DMS53 treated with DMSO at 0.1 percent for 48 hours (cell line): Measurements from ENCODE around the gene MIOS.

Experiments
- DNase-seq: peaks from one replicate; lab custom pipeline; 2025; ENCODE audit not compliant: unreplicated experiment; lab: John Stamatoyannopoulos, UW

Gene MIOS

DNA sequence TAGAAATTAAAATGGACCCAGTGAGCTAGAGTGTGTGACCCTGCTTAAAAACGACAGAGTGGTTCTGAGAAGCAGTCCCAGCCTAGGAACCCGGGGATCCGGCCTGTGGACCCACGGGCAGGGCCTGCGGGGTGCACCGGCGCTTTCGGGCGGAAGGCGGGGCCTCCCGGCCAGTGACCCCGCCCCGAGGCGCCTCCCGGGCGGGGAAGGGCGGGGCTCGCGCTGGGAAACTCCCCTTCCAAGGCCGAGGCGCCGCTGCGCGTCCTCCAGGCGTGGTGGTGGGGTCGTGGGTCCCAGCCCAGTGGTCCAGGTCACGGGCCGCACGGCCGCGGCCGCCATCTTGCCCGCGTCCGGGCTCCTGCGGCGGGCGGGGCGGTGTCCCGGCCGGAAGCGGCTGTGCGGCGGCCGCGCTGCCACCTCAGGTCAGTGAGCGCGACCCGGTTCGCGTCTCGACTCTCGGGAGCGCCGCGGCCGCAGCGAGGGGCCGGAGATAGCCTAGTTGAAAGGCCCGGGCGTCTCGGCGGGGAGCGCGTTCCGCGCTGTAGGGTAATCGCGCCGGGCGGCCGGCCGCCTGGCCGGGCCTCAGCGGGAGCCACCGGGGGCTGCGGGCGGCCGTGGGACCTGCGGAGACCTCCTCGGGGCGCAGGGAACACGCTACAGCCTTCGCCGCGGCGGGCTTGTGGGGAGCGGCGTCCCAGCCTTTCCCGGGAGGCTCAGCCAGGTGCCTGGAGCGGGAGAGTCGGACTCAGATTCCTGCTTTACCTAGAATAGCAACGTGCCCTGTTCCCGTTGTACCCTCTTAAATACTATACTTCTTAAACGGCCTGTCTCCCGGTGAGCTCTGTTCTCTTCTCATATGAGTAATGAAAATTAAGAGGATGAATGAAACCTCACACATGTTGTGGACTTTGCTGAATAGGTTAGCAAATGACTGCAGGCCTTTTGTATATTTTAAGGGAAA is at the start of gene MIOS:
MIOS (plus strand) TSS at position 234 of the 961 bp plus-strand sequence. CDS start 5,592 bp downstream, outside the sequence.
- peak; percentile 73 for DNase-seq

DNA sequence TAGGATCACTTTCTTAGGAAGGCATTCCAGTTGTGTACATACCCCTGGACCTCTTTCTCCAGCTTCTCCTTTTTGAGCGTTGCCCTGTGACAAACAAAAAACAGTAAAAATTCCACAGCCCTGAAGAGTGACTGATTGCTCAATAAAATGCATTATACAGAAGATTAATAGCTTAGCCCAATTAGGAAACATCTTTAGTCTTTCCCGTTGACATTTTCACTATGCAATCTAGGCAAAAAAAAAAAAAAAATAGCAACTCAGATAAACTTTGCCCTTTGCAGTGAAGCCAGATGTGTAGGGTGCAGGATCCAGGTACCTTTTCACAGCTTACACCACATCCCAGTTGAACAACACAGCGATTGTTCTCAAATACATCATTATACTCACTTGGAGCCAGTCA is 48.9 kb upstream of the MIOS start:
- DNase-seq: no peak

DNA sequence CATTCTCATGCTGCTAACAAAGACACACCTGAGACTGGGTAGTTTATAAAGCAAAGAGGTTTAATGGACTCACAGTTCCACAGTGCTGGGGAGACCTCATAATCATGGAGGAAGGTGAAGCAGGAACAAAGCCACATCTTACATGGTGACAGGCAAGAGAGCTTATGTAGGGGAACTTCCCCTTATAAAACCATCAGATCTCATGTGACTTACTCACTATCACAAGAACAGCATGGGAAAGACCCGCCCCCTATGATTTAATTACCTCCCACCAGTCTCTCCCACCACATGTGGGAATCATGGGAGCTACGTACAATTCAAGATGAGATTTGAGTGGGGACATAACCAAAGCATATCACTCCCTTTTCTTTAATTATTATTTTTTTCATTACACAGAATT is 47.6 kb upstream of the MIOS start:
- DNase-seq: peak; percentile 14

- peak; percentile 46 for DNase-seq
Observed at GRCh38 chr7:7519528-7519927, 47.2 kb upstream of the MIOS start.

DNA sequence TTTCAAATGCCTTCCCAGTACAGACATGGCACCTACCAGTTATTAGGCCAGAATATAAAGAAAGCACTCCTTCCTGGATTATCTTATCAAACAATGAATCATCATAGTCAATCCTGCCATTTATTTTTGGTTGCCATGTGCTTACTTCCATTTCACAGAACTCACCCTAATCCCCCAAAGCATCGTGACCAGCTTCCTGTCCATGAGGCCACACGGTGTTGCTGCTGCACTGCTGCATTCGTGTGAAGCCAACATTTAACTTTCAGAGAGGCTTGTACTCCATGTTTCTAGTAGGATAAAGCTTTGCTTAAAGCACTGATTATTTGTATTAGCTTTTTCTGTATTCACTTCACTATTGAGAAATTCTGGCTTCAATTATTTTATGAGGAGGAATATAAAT is 45.4 kb upstream of the MIOS start:
- peak; percentile 76 for DNase-seq

GRCh38 chr7:7522421-7522820 is 44.3 kb upstream of the MIOS start:
- DNase-seq: no peak

GRCh38 chr7:7524121-7524520 is 42.6 kb upstream of the MIOS start:
- DNase-seq: no peak

- no peak for DNase-seq
Observed at GRCh38 chr7:7526006-7526405, 40.7 kb upstream of the MIOS start.

- DNase-seq: no peak
Observed at GRCh38 chr7:7527047-7527446, 39.6 kb upstream of the MIOS start.

DNA sequence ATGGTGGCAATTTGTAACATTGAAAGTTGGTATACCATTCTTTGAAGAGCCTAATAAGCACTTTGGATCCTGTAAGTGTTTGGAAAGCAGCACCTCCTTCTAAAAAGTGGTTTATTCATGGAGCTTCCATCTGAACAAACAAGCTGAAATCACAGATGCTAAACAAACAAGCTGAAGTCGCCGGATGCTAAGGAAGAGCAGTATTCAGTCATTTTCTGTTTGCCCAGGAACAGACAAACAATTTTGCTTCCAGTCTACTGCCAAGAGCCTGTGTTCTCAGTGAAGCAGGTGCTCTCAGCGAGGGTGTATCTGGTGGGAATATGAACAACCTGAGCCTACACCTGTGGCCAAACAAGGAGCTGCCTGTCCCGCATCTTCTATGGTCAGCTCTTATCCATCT is 37.4 kb upstream of the MIOS start:
- DNase-seq: peak; percentile 98

GRCh38 chr7:7533831-7534430 is 32.8 kb upstream of the MIOS start:
- no peak for DNase-seq

- DNase-seq: no peak
Observed at GRCh38 chr7:7535691-7536090, 31.0 kb upstream of the MIOS start, which contains the start of gene COL28A1. COL28A1 (minus strand) TSS chr7:7535873; CDS start chr7:7532875, 2,998 bp downstream.

DNA sequence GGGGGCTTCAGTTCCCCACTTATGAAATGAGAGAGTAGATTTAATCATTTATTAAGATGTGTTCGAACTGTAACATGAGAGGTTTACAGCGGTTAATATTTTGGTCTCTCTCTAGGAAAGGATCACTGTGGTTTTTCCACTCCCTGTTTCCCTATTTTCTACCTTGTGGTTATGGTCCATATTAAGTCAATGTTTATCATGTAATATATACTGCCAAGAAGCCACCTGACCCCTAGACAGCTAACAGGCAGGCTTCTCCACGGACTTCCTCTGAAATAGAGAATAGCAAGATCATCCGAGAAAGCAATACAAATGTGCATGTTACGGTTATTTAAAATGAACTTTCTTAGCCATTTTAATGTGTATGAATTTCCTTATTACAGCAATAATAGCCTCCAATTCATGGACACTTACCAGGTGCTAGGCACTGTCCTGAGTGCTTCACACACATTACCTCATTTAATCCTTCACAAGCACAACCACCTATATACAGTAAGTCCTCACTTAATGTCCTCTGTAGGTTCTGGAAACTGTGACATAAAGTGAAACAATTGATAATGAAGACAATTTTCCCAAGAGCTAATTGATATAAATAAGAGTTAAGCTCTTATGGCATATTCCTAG is 30.2 kb upstream of the MIOS start:
- peak; percentile 74 for DNase-seq

DNA sequence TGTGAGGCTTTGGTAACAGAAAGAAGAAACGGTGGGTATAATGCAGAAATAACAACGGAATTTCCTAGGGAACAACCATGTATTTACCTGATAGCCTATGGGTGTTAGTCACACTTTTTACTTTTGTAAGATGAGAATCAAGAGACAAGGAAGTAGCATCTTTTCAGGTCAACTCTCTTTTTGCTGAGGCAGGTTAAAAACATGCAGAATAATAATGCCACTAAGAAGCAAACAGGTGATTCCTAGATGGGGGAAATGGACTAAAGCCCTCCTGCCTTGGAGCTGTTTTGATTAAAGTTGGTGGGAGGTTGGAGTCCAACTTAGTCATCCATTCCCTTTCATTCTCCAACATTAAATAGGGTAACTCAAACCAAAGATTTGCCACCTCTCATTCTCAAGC is 29.0 kb upstream of the MIOS start:
- no peak for DNase-seq

DNA sequence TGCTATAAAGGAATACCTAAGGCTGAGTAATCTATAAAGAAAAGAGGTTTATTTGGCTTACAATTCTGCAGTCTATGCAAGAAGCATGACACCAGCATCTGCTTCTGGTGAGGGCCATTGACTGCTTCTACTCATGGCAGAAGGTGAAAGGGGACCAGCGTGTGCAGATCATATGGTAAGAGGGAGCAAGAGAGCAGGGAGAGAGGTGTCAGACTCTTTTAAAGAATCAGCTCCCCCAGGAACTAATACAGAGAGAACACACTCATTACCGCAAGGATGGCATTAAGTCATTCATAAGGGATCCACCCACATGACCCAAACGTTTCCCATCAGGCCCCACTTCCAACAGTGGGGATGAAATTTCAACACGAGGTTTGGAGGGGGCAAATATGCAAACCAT is 27.5 kb upstream of the MIOS start:
- no peak for DNase-seq

- no peak for DNase-seq
Observed at GRCh38 chr7:7539711-7540110, 27.0 kb upstream of the MIOS start.

- DNase-seq: no peak
Observed at GRCh38 chr7:7542251-7542835, 24.3 kb upstream of the MIOS start.

DNA sequence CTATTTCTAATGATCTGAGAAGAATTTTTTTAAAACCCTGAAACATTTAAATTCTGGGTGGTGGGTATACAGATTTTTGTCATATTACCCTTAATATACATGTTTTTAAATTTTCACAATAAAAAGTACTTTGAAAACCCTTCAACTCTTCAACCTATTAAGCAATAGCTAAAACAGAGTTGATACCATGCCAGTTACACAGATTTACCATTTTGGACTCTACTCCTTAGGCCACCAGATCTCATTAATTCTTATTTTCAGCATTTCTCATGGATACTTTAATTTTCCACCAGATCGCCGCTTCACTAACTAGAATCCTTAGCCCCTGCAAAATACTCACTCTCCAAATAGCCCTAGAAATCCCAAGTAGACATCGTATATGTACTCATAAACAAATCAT is 18.3 kb upstream of the MIOS start:
- DNase-seq: no peak

- no peak for DNase-seq
Observed at GRCh38 chr7:7550663-7551062, 16.0 kb upstream of the MIOS start.

DNA sequence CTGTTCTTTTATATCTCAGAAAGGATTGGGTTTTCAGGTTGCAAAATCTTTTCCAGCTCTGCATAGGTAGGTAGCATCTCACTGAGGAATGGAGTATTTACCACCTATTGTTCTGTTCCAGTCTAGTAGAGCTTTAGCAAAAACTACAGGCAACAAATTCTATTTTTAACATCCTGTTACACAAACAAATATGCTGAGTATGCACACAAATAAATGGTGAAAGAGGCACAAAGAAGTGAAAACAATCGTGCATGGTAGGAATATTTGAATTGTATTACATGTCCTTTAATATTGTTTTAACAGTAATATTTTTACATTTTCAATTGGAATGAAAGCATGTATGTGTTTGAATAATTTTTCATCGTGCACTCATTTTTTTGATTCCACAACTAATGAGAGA is 14.5 kb upstream of the MIOS start:
- DNase-seq: no peak

GRCh38 chr7:7553386-7553785 is 13.3 kb upstream of the MIOS start:
- DNase-seq: no peak
